ENCODE results near the gene GALNT2.
A peak's percentile ranks its signal among the peaks of the same experiment; 100 is the strongest.

GALNT2 gene

DNA sequence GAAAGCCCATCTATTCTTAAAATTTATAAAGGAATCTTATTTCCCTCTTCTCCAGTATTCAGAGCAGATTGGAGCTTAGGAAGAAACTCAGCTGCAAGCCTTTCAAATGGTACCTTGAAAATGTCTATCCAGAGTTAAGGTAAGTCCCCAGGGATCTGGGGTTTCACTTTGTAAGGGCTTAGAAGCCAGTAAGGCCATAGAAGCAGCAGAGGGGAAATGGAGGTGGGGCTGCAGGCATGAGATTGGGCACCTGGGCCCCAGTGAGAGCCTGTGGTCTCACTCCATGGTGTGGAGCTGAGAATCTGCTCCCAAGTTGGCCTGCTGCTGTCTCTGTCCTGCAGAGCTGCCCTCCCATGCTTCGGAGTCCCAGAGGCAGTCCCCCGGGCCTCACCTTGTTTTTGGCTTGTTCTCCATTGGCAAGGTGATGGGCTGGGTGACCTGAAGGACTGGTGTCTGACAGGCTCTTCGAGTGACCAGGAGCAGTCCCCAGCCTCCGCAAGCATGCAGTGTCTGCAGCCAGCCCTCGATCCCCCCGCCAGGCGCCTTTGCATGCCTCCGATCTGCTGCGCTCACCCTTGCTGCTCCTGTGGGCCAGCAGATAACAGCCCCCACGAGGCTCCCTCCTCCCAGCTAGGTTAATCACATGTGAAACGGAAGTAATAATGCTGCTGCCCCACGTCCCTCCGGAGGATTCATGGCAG lies 196.0 kb downstream of the GALNT2 start:
- DNase-seq (ENCODE audit: insufficient read length, low spot score), result no peak
- TF ChIP-seq POLR2A (IDR thresholded peaks at IDR 0.05; ENCODE audit: low read depth, low read length), result no peak
- no peak for FAIRE-seq

GRCh38 chr1:230263568-230264195 lies 196.6 kb downstream of the GALNT2 start:
- no peak for DNase-seq (ENCODE audit: insufficient read length, low spot score)
- no peak for FAIRE-seq
- TF ChIP-seq POLR2A (IDR thresholded peaks at IDR 0.05; ENCODE audit: low read depth, low read length), result no peak

- DNase-seq (ENCODE audit: insufficient read length, low spot score) (no peak), FAIRE-seq (no peak)
- no peak for TF ChIP-seq POLR2A (IDR thresholded peaks at IDR 0.05; ENCODE audit: low read depth, low read length)
Observed at GRCh38 chr1:230264342-230264741, 197.3 kb downstream of the GALNT2 start.

GRCh38 chr1:230265200-230266115 lies 198.4 kb downstream of the GALNT2 start:
- FAIRE-seq (no peak), DNase-seq (ENCODE audit: insufficient read length, low spot score) (no peak)
- TF ChIP-seq POLR2A (IDR thresholded peaks at IDR 0.05; ENCODE audit: low read depth, low read length), result no peak

- FAIRE-seq, result no peak
- no peak for TF ChIP-seq POLR2A (IDR thresholded peaks at IDR 0.05; ENCODE audit: low read depth, low read length)
- DNase-seq (ENCODE audit: insufficient read length, low spot score), result no peak
Observed at GRCh38 chr1:230266456-230266855, 199.4 kb downstream of the GALNT2 start.

DNA sequence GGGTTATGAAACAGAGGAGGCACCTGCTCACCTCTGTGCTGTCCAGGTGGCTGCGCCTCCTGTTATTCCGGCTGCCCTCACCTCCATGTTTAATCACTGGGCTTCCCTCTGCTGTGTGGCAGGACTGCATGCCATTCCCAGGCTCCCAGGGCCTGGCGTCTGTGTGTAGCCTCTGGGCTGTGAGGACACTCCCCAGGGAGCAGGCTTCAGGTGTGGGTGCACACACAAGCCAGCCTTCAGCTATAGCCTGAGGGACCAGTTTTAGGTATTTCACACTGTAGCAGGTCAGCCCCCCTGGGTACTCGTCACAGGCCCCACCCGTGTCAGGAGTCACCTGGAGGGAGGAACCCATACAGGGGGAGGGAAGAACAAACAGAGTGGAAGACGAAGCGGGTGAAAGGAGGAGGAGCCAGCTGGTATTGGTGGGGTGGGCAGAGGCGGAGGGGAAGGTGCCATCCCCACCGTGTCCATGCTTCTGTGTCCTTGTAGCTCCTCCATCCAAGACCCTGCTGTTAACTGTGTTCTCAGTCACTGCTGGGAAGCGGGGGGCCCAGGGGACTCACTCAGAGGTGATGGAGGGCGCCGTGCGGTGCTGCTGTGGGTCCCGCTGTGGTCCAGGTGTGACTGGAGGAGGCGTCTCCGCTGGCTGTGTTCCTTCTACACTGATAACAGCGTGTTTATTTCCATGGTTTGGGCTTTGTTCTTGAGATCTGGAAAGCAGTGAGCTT lies 200.5 kb downstream of the GALNT2 start:
- no peak for TF ChIP-seq POLR2A (IDR thresholded peaks at IDR 0.05; ENCODE audit: low read depth, low read length)
- DNase-seq (ENCODE audit: insufficient read length, low spot score), result no peak
- no peak for FAIRE-seq

GRCh38 chr1:230268371-230269170 lies 201.5 kb downstream of the GALNT2 start:
- DNase-seq (ENCODE audit: insufficient read length, low spot score) (peak; percentile 71), FAIRE-seq (no peak)
- TF ChIP-seq POLR2A (IDR thresholded peaks at IDR 0.05; ENCODE audit: low read depth, low read length), result no peak

- DNase-seq (ENCODE audit: insufficient read length, low spot score) (no peak), FAIRE-seq (no peak)
- no peak for TF ChIP-seq POLR2A (IDR thresholded peaks at IDR 0.05; ENCODE audit: low read depth, low read length)
Observed at GRCh38 chr1:230270185-230270558, 203.1 kb downstream of the GALNT2 start.

DNA sequence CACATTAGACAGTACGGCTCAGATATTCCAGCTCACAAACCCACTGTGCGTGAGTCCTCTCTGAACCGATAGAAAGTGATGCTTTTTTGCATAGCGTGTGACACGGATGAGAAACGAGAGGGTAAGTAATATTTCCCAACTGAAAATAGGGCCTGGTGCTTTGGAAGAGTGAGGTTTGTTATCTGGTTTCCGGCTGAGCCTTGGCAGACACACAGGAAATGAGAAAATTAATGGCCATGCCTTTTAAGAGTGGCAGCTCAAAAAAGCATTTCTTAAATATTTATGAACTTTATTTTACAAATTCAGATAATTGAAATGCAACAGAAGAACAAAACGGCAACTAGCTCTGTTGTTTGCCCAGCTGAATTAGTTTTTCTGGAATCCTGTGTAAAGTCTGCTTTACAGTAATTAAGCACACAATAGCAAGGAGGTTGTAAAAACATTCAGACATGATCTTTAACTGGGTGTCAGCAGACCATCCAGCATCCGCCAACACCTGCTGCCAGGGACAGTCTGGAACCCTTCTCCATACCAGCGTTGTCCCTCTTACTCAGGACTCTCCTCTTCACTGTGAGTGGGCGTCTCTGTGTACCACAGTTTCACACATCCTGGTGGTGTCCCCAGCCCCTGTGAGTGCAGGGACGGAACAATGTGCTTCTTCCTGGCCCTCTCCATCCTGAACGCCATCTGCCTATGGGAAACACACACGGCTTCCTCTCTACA lies 203.7 kb downstream of the GALNT2 start:
- TF ChIP-seq POLR2A (IDR thresholded peaks at IDR 0.05; ENCODE audit: low read depth, low read length), result no peak
- no peak for FAIRE-seq

DNA sequence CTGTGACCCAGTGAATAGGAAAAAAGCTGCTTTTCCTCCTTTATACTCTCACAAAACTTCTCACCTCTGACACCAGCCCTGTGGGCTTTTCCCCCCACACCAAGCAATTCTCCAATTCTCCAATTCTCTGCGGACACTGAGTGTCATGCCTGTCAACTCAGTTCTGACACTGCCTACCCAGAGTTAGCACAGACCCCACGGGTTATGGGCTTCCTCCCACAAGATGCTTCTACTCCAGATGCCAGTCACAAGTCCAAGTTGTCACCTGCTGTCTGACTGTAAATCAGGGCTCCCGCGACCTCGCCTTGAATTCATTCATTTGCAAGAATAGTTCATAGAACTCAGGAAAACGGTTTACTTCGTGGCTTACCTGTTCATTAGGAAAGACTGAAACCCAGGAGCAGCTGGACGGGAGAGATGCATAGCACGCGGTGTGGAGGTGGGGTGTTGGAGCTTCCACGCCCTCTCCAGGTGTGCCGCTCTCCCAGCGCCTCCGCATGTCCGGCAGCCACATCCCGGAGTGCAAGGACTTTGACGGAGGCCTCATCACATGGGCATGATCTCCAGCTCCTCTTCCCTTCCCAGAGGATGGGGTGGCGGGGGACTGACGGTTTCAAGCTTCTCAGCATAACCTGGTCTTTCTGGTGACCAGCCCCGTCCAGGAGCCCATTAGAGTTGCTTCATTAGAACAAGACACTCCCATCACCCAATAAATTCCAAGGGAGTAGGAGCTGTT lies 204.4 kb downstream of the GALNT2 start:
- no peak for TF ChIP-seq POLR2A (IDR thresholded peaks at IDR 0.05; ENCODE audit: low read depth, low read length)
- FAIRE-seq, result no peak
- no peak for DNase-seq (ENCODE audit: insufficient read length, low spot score)

More for the DNA sequence above, 203.7 kb downstream of the GALNT2 start:
- no peak for DNase-seq (ENCODE audit: insufficient read length, low spot score)

DNA sequence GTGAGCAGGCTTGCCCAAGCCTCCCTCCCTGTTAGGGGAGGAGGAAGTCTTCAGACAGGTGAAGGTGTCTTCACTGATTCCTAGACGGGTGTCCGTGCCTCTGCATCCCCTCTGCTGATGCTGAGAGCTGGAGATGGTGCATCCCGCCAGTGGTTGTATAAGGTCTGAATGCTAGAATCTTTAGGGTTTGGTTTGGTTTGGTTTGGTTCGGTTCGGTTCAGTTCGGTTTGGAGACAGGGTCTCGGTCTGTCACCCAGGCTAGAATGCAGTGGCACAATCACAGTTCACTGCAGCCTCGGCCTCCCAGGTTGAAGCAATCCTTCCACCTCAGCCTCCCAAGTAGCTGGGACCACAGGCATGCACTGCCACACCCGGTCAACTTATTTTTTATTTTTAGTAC lies 205.5 kb downstream of the GALNT2 start:
- TF ChIP-seq POLR2A (IDR thresholded peaks at IDR 0.05; ENCODE audit: low read depth, low read length), result no peak
- FAIRE-seq (no peak), DNase-seq (ENCODE audit: insufficient read length, low spot score) (no peak)
